Fibroblast of lung (primary cell): ENCODE data around the gene PGLYRP3.

Experiments
- EZH2 ChIP-seq: IDR thresholded peaks from 2 replicates; pipeline ENCODE4 v1.5.1; 2012; ENCODE audit warnings: low read length, control low read depth, mild to moderate bottlenecking; ENCODE audit errors: missing control alignments
- TF ChIP-seq, protein P1 (sequence below), 2 donors: IDR thresholded peaks in 1 of 2; conservative IDR thresholded peaks in 1 of 2; 1 replicate in 1 of 2; 2 replicates in 1 of 2; pipeline ENCODE4 v1.5.1; 2011 to 2012; ENCODE audit warnings: low read length in 2 of 2, control low read depth in 1 of 2, inconsistent platforms in 1 of 2, low read depth in 1 of 2, mild to moderate bottlenecking in 1 of 2

DNA sequence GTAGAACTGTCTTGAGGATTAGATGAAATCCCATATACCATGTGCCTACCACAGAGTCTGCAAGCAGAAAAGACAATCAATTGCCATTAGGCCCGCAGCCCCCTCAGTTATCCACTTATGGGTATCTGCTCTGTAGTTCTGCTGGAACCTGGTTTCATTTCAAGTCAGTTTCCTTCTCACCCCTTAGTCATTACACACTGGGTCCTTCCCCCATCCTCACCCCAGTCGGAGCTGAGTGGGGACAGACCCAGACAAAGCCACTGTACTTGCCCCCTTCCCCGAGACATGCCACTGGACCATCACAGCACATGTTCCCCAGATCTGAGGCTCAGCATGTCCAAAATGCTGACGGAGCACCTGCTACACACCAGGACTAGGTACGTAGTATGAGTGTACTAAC is 21.2 kb downstream of the PGLYRP3 start:
- TF ChIP-seq, protein P1, sequence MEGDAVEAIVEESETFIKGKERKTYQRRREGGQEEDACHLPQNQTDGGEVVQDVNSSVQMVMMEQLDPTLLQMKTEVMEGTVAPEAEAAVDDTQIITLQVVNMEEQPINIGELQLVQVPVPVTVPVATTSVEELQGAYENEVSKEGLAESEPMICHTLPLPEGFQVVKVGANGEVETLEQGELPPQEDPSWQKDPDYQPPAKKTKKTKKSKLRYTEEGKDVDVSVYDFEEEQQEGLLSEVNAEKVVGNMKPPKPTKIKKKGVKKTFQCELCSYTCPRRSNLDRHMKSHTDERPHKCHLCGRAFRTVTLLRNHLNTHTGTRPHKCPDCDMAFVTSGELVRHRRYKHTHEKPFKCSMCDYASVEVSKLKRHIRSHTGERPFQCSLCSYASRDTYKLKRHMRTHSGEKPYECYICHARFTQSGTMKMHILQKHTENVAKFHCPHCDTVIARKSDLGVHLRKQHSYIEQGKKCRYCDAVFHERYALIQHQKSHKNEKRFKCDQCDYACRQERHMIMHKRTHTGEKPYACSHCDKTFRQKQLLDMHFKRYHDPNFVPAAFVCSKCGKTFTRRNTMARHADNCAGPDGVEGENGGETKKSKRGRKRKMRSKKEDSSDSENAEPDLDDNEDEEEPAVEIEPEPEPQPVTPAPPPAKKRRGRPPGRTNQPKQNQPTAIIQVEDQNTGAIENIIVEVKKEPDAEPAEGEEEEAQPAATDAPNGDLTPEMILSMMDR (conservative IDR thresholded peaks at IDR 0.05 in 1 of 2, IDR thresholded peaks at IDR 0.05 in 1 of 2; ENCODE audit: low read depth in 1 of 2, low read length in 2 of 2) = no peak
- no peak for TF ChIP-seq EZH2
